Measurements from ENCODE around the gene FHIP2A.

GRCh38 chr10:114780577-114781184, 40.9 kb upstream of the FHIP2A start:
- TF ChIP-seq CTCF (IDR thresholded peaks at IDR 0.05) (no peak), POLR2A (IDR thresholded peaks at IDR 0.05) (no peak), EP300 (IDR thresholded peaks at IDR 0.05) (no peak)
